T-helper 9 cell (primary cell): Measurements from ENCODE around the gene OR2AT4.
"Not testable (repeated sequence)": the region's sequence is repeated elsewhere in the genome, so short reads cannot be mapped to it uniquely, and the experiment has no call there.

Experiments used
- DNase-seq: peaks from one replicate; pipeline ENCODE4 v3.0.0-alpha.2; 2020
- total RNA-seq, 2 donors: gene quantifications; one replicate each; lab custom pipeline; 2026; lab: John Stamatoyannopoulos, UW

OR2AT4 gene
- total RNA-seq, result 0 reads per million in 2 donors

GRCh38 chr11:75096456-75097172, at the start of gene OR2AT4:
Gene OR2AT4 (minus strand): TSS chr11:75096876.
- DNase-seq, result no peak

DNA sequence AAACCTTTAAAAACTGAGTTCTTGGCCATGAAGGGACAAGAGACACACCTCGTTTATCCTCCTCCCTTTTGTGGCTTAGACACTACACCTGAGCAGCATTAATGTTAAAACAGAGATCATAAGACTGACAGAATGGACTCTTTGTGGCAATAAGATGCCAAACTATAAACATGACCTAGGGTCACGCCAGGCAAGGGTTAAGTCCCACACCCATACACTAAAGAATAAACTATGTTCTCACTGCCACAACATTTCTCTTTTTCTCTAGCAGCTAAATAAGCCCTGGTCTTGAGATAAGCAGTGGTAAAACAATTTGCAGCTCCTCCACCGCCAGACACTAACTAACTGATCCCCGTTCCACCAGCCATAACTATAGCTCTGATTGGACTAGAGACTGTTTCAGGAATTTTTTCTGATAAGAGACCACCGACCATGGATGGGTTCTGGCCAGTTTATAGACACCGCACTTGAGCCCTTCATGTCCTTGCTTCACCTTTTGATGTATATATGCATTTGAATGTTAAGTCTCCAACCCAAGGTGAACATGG, 49.4 kb upstream of the OR2AT4 start:
- no peak for DNase-seq

DNA sequence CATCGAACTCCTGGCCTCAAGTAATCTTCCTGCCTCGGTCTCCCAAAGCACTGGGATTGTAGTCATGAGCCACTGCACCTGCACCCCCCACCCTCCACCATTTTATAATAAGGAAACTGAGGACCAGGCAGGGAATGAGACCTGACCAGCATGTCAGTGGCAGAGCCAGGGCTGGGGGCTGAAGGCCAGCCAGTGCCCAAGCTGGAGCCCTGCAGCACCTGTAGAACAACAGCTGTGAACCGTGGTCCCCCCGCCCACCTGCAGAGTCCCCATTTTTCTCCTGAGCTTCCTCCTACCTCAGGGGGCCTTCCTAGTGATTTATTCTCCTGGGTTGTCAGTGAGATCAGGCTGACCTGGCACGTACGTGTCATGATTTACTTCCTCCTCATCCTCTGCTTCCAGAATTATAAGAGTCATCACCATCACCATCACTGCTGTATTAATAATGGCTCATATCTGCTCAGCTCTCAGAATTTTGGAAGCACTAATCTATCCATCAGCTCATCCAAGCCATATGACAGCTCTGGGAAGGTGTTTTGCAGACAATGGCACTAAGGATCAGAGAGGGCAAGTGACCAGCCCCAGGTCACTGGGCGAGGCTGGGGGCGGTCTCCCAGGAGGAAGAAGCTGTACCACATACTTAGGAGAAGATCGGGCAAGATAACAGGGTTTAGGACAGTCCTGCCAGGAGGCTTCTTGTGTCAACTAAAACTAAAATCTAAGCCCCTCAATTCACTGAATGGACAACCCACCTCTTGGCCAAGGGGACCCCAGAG, 48.7 kb upstream of the OR2AT4 start:
- DNase-seq, result no peak

GRCh38 chr11:75144716-75145014, 48.0 kb upstream of the OR2AT4 start:
- no peak for DNase-seq

GRCh38 chr11:75143420-75143731, 46.7 kb upstream of the OR2AT4 start:
- no peak for DNase-seq

DNA sequence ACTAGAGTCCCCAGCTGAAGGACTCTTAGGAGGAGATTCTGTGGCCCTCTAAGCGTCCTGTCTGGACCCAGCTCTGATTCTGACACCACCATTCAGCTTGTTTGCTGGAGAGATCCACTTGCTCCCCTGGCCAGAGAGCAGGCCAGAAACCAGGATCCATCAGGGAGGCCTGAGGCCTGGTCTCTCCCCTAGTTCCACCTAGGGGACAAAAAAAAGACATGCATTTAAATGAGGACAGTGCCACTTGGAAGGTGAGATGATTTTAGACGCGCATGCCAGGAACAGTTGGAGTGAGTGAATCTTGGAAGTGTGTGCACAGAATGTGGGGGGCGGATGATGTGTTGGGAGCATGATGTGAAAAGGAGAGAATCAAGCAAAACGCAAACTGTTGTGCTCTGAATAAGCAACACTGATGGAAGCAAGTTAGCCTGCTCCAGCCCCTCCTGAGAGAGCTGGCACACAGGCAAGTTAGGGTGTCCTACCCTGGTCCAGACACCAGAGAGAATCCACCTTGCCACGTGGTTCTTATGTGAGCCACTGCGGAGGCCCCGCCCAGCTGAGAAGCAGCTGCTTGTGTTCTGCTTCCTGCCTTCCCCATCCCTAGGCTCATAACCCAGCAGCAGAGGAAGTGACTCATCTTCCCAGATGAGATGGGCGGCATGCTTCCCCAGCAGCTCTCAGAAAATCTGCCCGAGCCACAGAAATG, 46.2 kb upstream of the OR2AT4 start:
- DNase-seq, result peak; percentile 43

- DNase-seq, result no peak
These were observed 44.5 kb upstream of the OR2AT4 start for GRCh38 chr11:75141166-75141565.

DNA sequence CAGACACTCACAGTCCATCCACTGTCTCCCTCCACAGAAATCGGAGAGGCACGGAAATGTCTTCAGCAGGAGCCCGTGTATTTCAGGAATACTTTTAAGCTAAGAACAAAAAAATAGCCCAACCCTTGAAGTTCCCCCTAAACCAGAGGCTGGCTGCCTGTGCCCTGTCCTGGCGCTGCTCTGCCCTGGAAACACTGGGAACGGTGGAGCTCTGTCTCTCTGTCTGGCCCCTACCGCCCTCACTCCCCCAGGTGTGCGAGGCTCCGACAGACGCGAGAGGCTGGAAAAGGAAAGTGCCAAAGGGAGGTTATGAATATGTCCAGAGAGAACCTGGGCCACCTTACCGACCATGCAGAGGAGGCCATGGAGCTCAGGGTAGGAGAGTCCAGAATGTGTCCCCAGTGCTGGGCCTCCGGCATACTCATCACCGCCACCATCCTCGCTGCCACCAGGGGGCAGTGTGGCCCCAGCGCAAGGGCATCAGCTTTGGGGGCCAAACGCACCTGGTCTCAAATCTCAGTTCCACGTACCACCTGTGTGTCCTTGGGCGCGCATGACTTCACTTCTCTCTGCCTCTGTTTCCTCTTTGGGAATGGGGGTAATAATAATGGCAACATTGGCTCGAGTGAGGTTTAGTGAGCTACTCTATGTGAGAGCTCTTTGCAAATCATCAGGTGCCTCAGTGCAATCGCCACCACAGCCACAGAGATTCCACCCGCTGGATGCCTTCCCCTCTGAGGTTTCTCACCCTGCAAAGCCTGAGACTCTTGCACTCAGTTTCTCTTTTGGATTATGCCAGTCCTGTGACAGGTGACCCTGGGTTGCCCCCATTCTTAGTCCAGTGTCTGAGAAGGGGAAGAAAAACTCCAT, 43.8 kb upstream of the OR2AT4 start:
- DNase-seq, result peak; percentile 76

GRCh38 chr11:75135651-75136050, 39.0 kb upstream of the OR2AT4 start:
- no peak for DNase-seq

DNA sequence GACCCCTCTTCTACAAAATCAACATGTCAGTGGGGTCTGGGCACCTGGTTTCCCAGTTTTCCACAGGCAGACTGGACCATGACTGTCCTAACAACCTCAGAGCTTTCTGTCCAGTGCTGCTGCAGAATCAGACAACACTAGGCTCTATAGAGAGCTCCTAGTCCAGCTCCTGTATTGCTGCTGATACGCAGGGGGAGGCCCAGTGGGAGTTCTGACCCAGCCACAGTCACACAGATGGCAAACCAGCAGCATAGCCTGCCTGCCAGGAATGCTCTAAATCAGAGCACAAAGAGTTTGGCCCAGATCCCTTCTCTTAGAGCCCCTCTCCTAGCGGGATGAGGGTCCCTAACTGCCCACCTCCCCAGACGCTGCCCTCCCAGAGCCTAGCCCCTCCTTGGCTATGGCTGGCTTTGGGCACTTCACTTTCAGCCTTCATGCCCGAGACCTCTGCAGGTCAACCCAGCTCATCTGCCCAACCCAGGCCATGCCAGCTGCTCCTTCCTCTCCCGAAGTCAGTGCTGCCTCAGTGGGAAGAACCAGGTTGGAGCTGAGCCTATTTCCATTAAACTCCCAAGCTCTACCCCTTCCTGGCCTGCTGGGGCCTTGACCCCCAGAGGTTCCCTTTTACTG, 38.5 kb upstream of the OR2AT4 start:
- DNase-seq, result no peak

GRCh38 chr11:75133976-75134375, 37.3 kb upstream of the OR2AT4 start:
- no peak for DNase-seq

DNA sequence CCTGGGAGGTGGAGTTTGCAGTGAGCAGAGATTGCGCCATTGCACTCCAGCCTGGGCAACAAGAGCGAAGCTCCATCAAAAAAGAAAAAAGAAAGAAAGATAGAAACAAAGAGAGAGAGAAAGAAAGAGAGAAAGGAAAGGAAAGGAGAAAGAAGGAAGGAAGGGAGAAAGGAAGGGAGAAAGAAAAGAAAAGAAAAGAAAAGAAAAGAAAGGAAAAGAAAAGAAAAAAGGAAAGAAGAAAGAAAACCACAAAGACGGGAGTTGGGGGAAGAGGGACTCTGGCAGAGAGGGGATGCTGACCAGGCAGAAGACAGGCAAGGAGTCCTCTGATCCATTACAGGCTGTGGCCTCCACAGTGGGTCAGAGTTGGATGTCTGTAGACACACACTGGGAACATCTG, 35.4 kb upstream of the OR2AT4 start:
- no peak for DNase-seq

DNA sequence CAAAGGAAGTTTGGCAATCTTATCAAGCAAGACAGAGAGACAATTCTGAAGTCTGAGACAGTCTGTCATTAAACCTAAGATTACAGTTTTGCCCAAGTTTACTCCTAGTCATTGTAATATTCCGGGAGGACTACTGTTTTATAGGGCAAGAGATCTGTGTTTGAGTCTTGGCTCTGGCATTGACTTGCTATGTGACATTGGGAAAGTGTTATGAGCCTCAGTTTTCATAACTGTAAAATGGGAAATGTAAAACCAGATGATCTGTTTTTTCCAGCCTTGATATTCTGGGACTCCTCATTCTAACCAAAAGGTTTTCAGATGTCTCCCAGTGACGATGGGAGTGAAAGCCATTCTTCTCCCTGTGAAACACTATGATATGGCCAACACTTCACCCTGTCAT, 29.9 kb upstream of the OR2AT4 start:
- no peak for DNase-seq

DNA sequence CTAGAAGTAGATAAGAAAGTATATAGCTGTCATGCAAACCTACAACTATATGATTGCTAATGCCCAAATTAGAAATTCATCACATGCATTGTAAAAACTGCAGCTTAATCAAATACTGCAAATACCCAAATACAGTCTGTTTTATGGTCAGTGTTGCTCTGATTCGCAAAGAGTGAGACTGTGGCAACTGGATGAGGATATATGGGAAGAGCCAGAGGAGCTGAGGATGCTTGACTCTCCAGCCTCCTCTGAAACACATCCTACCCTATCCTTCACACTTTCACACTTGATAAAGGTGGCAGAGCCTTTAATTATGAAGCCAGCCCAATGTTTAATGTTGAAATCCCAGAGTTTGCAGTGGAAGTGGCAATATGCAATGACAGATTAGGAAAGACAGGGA, 21.9 kb upstream of the OR2AT4 start:
- DNase-seq, result no peak

- no peak for DNase-seq
These were observed 17.8 kb upstream of the OR2AT4 start for GRCh38 chr11:75114465-75114864.

- DNase-seq, result no peak
These were observed 16.4 kb upstream of the OR2AT4 start for GRCh38 chr11:75113030-75113429.

GRCh38 chr11:75112200-75112599, 15.5 kb upstream of the OR2AT4 start:
- no peak for DNase-seq

GRCh38 chr11:75107187-75107586, 10.5 kb upstream of the OR2AT4 start:
- DNase-seq, result no peak

DNA sequence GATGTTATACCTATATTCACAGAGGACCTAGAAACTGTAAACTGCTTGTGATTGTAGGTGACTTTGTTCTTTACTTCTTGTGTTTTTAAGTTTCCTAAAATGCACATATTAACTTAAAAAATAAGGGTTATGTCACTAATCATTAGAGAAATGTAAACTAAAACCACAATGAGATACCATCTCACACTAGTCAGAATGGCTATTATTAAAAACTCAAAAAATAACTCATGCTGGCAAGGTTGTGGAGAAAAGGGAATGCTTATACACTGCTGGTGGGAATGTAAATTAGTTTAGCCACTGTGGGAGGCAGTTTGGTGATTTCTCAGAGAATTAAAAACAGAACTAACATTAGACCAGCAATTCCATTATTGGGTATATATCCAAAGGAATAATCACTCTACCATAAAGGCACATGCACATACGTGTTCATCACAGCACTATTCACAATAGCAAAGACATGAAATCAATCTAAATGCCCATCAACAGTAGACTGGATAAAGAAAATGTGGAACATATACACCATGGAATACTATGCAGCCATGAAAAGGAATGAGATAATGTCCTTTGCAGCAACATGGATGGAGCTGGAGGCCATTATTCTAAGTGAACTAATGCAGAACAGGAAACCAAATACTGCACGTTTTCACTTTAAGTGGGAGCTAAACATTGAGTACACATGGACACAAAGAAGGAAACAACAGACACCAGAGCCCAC, 9.4 kb upstream of the OR2AT4 start:
- not testable (repeated sequence) for DNase-seq

DNA sequence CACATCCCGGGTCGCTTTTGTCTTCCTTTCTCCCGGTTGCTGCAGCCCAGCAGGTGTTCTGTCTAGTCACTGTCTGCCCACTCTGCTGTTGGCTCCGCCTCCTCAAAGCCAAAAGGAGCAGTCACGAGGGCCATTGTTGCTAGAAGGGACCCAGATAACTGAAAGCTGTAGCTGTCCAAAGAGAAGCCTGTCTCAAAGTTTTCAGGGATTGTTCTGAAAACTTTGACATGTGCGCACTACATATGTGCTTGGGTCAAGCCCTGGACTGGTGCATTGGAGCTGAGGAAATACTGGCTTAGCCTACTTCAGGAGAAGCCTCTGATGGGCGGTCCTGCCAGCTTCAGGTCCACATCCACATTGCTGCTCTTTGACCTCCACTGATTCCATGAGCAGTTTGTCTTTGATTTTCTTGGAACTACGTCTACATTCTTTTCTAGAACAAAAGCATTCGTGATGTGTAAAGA, 8.8 kb upstream of the OR2AT4 start:
- DNase-seq, result no peak

GRCh38 chr11:75103380-75104026, 6.8 kb upstream of the OR2AT4 start:
- DNase-seq, result no peak
